Body of pancreas (tissue), 4 donors: ENCODE measurements around the gene KLHL22. TPM values are rescaled to one million over a fixed set of nuclear protein-coding genes. Genes with fewer than 3 reads are reported as not detected.

Source experiments
- ATAC-seq: fragments of 150-250 bp; one replicate; pipeline ENCODE4 v1.9.1; 2016
- DNase-seq, 4 donors: peaks; one replicate each; pipeline ENCODE4 v3.0.0-alpha.2; 2019
- H3K27ac ChIP-seq, 4 donors: fragments of 200-600 bp; sonication (generic); 1 replicate in 3 of 4; 2 replicates in 1 of 4; pipeline versions ENCODE4 v1.5.1 to v1.6.1; 2016 to 2019; ENCODE audit warnings: mild to moderate bottlenecking in 1 of 4, mixed read lengths in 1 of 4, moderate library complexity in 1 of 4
- H3K27me3 ChIP-seq, 2 donors: fragments of 200-600 bp; sonication (generic); one replicate each; pipeline ENCODE4 v1.6.0; 2016; ENCODE audit warnings: mild to moderate bottlenecking in 1 of 2
- H3K36me3 ChIP-seq, 2 donors: fragments of 200-600 bp; sonication (generic); replicated peaks in 1 of 2; 2 replicates each; pipeline ENCODE4 v1.5.1; 2016; ENCODE audit warnings: low read depth in 2 of 2; ENCODE audit not compliant: insufficient read depth in 1 of 2
- H3K4me1 ChIP-seq: fragments of 200-600 bp; sonication (generic); one replicate; pipeline ENCODE4 v1.6.0; 2016
- H3K4me3 ChIP-seq, 2 donors: fragments of 200-600 bp; sonication (generic); 1 replicate in 1 of 2; 2 replicates in 1 of 2; pipeline ENCODE4 v1.5.1; 2016 to 2019
- H3K9me3 ChIP-seq, 3 donors: fragments of 200-600 bp; sonication (generic); 1 replicate in 2 of 3; 2 replicates in 1 of 3; pipeline ENCODE4 v1.5.1; 2016
- POLR2A ChIP-seq, 3 donors: fragments of 450-650 bp; IDR thresholded peaks; one replicate each; pipeline ENCODE4 v1.6.1; 2016; ENCODE audit warnings: antibody characterized with exemption in 3 of 3, mild to moderate bottlenecking in 2 of 3
- WGBS, 2 donors: methylation state at CpG; one replicate each; pipeline ENCODE4 v1.1.5; 2017; 5-methylcytosine and 5-hydroxymethylcytosine counted together
- intact Hi-C: fragments of 100-400 bp; cut with DNase I; formaldehyde crosslinking; loops from one replicate; pipeline ENCODE4 v1.15.1; 2023
- total RNA-seq, 2 donors: library from RNA; depleted of rRNA; stranded (reverse); fragments of >200 nt; gene quantifications; one replicate each; pipeline ENCODE4 v1.1.0, GENCODE V29; 2016
- TF ChIP-seq, protein P1 (sequence below), 7 experiments: fragments of 450-650 bp in 4 of 7; fragments of 200-600 bp in 3 of 7; sonication (generic) in 3 of 7; IDR thresholded peaks; one replicate each; pipeline ENCODE4 v1.5.1; 2016 to 2019; ENCODE audit warnings: antibody characterized with exemption in 7 of 7

KLHL22 gene
- total RNA-seq, 2 donors from 2014 or later = 10.1 to 11.9 TPM

DNA sequence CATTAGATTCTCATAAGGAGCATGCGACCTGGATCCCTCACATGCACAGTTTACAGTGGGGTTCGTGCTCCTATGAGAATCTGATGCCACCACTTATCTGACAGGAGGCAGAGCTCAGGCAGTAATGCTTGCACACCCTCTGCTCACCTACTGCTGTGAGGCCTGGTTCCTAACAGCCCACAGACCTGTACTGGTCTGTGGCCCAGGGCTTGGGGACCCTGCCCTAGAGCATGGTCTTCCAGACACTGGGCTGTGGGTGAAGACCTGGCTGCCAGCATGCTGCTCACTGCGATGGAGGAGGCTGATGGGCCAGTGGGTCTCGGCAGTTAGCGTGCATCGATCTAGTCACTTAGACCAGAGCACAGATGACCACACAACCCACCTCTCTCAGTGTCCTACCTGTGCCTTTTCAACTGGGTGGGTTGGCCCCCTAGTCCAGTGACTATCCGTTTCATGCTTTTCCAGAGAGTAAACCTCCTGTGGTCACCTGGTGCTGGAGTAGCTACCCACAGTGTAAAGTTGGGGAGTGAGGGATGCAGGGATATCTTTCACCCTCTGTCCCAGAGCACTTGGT lies 32.9 kb upstream of the KLHL22 start:
- 99 to 100% methylated on average over 6 to 7 of the region's 7 CpGs for WGBS, 2 donors
- DNase-seq = no peak
- no peak for ATAC-seq
- no peaks in the 10 kb centered on the region for H3K9me3 ChIP-seq
- H3K4me3 ChIP-seq = no peak overlapping the region
- TF ChIP-seq POLR2A (IDR thresholded peaks at IDR 0.05) = no peak
- TF ChIP-seq, protein P1, sequence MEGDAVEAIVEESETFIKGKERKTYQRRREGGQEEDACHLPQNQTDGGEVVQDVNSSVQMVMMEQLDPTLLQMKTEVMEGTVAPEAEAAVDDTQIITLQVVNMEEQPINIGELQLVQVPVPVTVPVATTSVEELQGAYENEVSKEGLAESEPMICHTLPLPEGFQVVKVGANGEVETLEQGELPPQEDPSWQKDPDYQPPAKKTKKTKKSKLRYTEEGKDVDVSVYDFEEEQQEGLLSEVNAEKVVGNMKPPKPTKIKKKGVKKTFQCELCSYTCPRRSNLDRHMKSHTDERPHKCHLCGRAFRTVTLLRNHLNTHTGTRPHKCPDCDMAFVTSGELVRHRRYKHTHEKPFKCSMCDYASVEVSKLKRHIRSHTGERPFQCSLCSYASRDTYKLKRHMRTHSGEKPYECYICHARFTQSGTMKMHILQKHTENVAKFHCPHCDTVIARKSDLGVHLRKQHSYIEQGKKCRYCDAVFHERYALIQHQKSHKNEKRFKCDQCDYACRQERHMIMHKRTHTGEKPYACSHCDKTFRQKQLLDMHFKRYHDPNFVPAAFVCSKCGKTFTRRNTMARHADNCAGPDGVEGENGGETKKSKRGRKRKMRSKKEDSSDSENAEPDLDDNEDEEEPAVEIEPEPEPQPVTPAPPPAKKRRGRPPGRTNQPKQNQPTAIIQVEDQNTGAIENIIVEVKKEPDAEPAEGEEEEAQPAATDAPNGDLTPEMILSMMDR (IDR thresholded peaks at IDR 0.05) = no peak
- intact Hi-C loops = no loop called here
- H3K27ac ChIP-seq = no peak overlapping the region
- peaks cover 0 to 2% of the 10 kb centered on the region in 2 donors for H3K36me3 ChIP-seq
- H3K4me1 ChIP-seq = peaks cover 30% of the 10 kb centered on the region
- H3K27me3 ChIP-seq = no peaks in the 10 kb centered on the region

DNA sequence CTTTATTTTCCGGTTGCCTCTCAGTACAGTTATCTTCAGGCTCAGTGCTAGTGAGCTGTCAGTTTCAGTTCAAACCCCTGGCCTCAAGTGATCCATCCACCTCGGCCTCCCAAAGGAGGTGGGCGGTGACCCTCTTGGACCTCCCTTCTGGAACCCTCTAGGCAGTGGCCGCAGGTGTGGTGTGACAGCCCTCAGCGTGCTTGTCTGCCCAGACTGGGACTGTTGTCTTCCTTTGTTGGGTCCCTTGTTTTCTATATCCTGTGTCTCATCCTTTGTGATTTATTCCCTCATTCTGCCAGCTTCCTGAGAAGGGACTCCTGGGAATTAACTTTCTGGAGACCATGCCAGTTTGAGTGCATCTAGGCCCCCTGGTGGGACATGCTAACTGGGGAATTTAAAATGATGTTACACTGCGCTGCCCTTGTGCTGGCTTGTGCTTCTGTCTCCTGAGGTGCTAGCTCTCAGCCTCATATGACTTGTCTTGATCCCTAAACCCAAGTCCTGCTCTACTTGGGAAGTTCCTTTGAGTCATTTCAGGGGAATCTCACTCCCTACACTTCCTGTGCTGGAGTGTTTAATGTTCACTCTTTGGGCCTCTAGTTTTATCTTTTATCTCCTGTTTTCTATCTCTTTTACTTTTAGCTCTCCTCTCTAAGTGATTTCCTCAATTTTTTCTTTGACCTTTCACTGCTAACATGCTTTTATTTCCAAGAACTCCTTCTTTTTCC lies 31.2 kb upstream of the KLHL22 start:
- DNase-seq (no peak), ATAC-seq (no peak)
- no peak for TF ChIP-seq POLR2A (IDR thresholded peaks at IDR 0.05)
- intact Hi-C loops = no loop called here
- Histone ChIP-seq H3K9me3 (no peaks in the 10 kb centered on the region), H3K27ac (no peak overlapping the region), H3K4me1 (peaks cover 27% of the 10 kb centered on the region), H3K27me3 (no peaks in the 10 kb centered on the region), H3K4me3 (no peak overlapping the region), H3K36me3 (peaks cover 0 to 2% of the 10 kb centered on the region in 2 donors)
- WGBS, 2 donors = 84 to 85% methylated on average over 6 of the region's 6 CpGs

DNA sequence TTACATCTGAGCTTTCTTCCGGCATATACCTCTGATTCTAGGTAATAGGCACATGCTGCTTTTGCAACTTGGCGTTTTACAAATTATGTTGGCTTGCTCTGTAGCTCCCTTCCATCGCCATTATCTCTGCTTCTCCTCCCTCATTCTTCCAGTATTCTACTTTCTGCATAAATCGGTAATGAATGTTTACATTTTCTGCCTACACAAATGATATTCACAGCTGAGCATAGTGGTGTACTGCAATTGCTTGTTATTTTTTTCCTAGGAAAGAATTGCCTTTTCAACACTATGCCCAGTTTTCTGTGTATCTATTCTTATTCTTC lies 30.7 kb upstream of the KLHL22 start:
- Histone ChIP-seq H3K36me3 (peaks cover 0 to 2% of the 10 kb centered on the region in 2 donors), H3K27ac (no peak overlapping the region), H3K4me3 (no peak overlapping the region), H3K9me3 (no peaks in the 10 kb centered on the region), H3K27me3 (no peaks in the 10 kb centered on the region), H3K4me1 (peaks cover 22% of the 10 kb centered on the region)
- intact Hi-C loops = no loop called here
- ATAC-seq (no peak), DNase-seq (no peak)
- TF ChIP-seq POLR2A (IDR thresholded peaks at IDR 0.05) = no peak
- TF ChIP-seq, protein P1 (IDR thresholded peaks at IDR 0.05) = no peak
- WGBS, 2 donors = 72 to 78% methylated on average over 4 of the region's 4 CpGs

DNA sequence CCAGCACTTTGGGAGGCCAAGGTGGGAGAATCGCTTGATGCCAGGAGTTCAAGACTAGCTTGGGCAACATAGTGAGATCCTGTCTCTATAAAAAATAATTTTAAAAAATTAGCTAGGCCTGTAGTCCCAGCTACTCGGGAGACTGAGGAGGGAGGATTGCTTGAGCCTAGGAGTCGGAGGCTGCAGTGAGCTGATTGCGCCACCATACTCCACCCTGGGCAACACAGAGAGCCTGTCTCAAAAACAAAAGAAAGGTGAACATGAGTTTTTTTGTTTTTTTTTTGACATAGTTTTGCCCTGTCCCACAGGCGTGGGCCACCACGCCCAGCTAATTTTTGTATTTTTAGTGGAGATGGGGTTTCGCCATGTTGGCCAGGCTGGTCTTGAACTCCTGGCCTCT lies 29.5 kb upstream of the KLHL22 start:
- DNase-seq = no peak
- Histone ChIP-seq H3K4me1 (peaks cover 12% of the 10 kb centered on the region), H3K4me3 (no peak overlapping the region), H3K27ac (no peak overlapping the region), H3K36me3 (peaks cover 0 to 4% of the 10 kb centered on the region in 2 donors), H3K27me3 (no peaks in the 10 kb centered on the region), H3K9me3 (no peaks in the 10 kb centered on the region)
- intact Hi-C loops = no loop called here
- WGBS, 2 donors = 91 to 97% methylated on average over 7 of the region's 7 CpGs
- TF ChIP-seq POLR2A (IDR thresholded peaks at IDR 0.05) = no peak
- TF ChIP-seq, protein P1 (IDR thresholded peaks at IDR 0.05) = no peak
- ATAC-seq = no peak

DNA sequence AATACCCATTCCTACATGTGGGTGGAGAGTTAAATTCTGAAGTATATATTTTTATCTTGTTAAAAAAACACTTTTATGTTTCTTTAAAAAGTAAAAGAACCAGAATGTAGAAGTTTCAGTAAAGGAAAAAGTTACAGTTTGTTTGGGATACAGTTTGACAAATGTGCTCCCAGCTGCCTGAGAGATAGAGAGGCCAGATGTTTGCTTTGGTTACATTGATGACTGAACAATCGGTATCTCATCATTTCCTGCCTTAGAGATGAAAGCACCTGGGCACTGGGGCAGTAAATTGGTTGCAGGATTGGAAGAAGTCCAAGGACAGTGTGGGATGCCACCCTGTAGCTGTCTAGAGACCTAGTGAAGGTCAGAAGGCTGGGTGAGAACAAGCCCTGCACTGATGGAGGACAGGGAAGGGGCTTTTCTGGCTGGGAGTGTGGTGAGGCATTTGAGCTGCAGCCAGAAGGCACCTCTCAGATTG lies 28.4 kb upstream of the KLHL22 start:
- no peak for ATAC-seq
- Histone ChIP-seq H3K27ac (no peak overlapping the region), H3K27me3 (no peaks in the 10 kb centered on the region), H3K36me3 (peaks cover 0 to 4% of the 10 kb centered on the region in 2 donors), H3K9me3 (no peaks in the 10 kb centered on the region), H3K4me3 (no peak overlapping the region), H3K4me1 (peaks cover 12% of the 10 kb centered on the region)
- no peak for DNase-seq
- TF ChIP-seq POLR2A (IDR thresholded peaks at IDR 0.05) = no peak
- TF ChIP-seq, protein P1 (IDR thresholded peaks at IDR 0.05) = no peak
- 11 to 13% methylated on average over 1 of the region's 1 CpG for WGBS, 2 donors
- intact Hi-C loops = no loop called here
